HEK293 (cell line): ENCODE measurements around the gene C1QL4.
A peak's percentile ranks its signal among the peaks of the same experiment; 100 is the strongest.

ENCODE experiments used
- CTCF ChIA-PET: fragments of 350-600 bp; formaldehyde crosslinking; extraction: SDS; loops from one replicate; lab custom pipeline; 2021; ENCODE audit warnings: antibody characterized with exemption; lab: Yijun Ruan, JAX
- POLR2A ChIA-PET: fragments of 300-600 bp; formaldehyde crosslinking; extraction: SDS; loops from one replicate; lab custom pipeline; 2020; ENCODE audit warnings: antibody characterized with exemption, inconsistent platforms; lab: Yijun Ruan, JAX
- H3K27ac ChIP-seq: fragments of 200-500 bp; sonication (Bioruptor generic); 2 replicates; pipeline ENCODE4 v1.5.1; 2014; ENCODE audit warnings: low read depth, low read length, control low read depth, inconsistent platforms; ENCODE audit errors: extremely low read depth
- H3K36me3 ChIP-seq, 2 experiments: fragments of 200-500 bp in 1 of 2; sonication (Bioruptor generic) in 1 of 2; 1 replicate in 1 of 2; 2 replicates in 1 of 2; pipeline ENCODE4 v1.5.1; 2014 to 2017; ENCODE audit warnings: inconsistent platforms in 2 of 2, low read length in 2 of 2; ENCODE audit not compliant: control insufficient read depth in 2 of 2, insufficient read depth in 1 of 2
- H3K4me1 ChIP-seq: fragments of 200-500 bp; sonication (Bioruptor generic); 2 replicates; pipeline ENCODE4 v1.5.1; 2014; ENCODE audit warnings: mild to moderate bottlenecking, low read length, inconsistent platforms; ENCODE audit not compliant: control insufficient read depth, insufficient read depth
- H3K4me3 ChIP-seq: 2 replicates; pipeline ENCODE4 v1.5.1; 2011; ENCODE audit warnings: low read depth, mild to moderate bottlenecking, control low read depth, low read length, moderate library complexity
- H3K9me3 ChIP-seq: fragments of 200-500 bp; sonication (Bioruptor generic); 2 replicates; pipeline ENCODE4 v1.5.1; 2014; ENCODE audit warnings: low read depth, low read length, inconsistent platforms; ENCODE audit not compliant: control insufficient read depth, insufficient read depth
- GLIS1 ChIP-seq: fragments of 450-650 bp; formaldehyde crosslinking; IDR thresholded peaks from 2 replicates; pipeline ENCODE4 v1.5.1; 2016; ENCODE audit warnings: missing biosample characterization, missing genetic modification characterization
- GLIS2 ChIP-seq: fragments of 450-650 bp; formaldehyde crosslinking; IDR thresholded peaks from 2 replicates; pipeline ENCODE4 v1.5.1; 2016; ENCODE audit warnings: missing biosample characterization, missing genetic modification characterization
- HOXA7 ChIP-seq: sonication (generic); formaldehyde crosslinking; IDR thresholded peaks from 2 replicates; pipeline ENCODE4 v1.8.1; 2022; ENCODE audit warnings: missing genetic modification reagents, borderline replicate concordance
- KLF1 ChIP-seq: fragments of 450-650 bp; formaldehyde crosslinking; IDR thresholded peaks from 2 replicates; pipeline ENCODE4 v1.5.1; 2016; ENCODE audit warnings: missing biosample characterization, missing genetic modification characterization
- KLF8 ChIP-seq: fragments of 450-650 bp; formaldehyde crosslinking; IDR thresholded peaks from 2 replicates; pipeline ENCODE4 v1.5.1; 2016; ENCODE audit warnings: missing biosample characterization, missing genetic modification characterization
- REST ChIP-seq: fragments of 450-650 bp; formaldehyde crosslinking; IDR thresholded peaks from 2 replicates; pipeline ENCODE4 v1.5.1; 2016; ENCODE audit warnings: missing biosample characterization, missing genetic modification characterization
- SETDB1 ChIP-seq: IDR thresholded peaks from one replicate; pipeline ENCODE4 v1.6.1; 2017; ENCODE audit warnings: mild to moderate bottlenecking, low read length, moderate library complexity, mixed read lengths; ENCODE audit not compliant: insufficient read length
- YY2 ChIP-seq: fragments of 450-650 bp; formaldehyde crosslinking; IDR thresholded peaks from 2 replicates; pipeline ENCODE4 v1.5.1; 2016; ENCODE audit warnings: missing biosample characterization, missing genetic modification characterization
- ZBTB10 ChIP-seq: fragments of 450-650 bp; formaldehyde crosslinking; IDR thresholded peaks from 2 replicates; pipeline ENCODE4 v1.5.1; 2016; ENCODE audit warnings: missing biosample characterization, missing genetic modification characterization
- ZBTB20 ChIP-seq: fragments of 450-650 bp; formaldehyde crosslinking; IDR thresholded peaks from 2 replicates; pipeline ENCODE4 v1.5.1; 2016; ENCODE audit warnings: missing biosample characterization, missing genetic modification characterization
- ZBTB44 ChIP-seq: fragments of 450-650 bp; IDR thresholded peaks from 2 replicates; pipeline ENCODE4 v1.5.1; 2018; ENCODE audit warnings: missing biosample characterization, mild to moderate bottlenecking, missing genetic modification characterization
- ZBTB7A ChIP-seq: fragments of 450-650 bp; formaldehyde crosslinking; IDR thresholded peaks from 2 replicates; pipeline ENCODE4 v1.5.1; 2016; ENCODE audit warnings: low read depth, missing biosample characterization, missing genetic modification characterization
- ZNF157 ChIP-seq: fragments of 450-650 bp; formaldehyde crosslinking; IDR thresholded peaks from 2 replicates; pipeline ENCODE4 v1.5.1; 2016; ENCODE audit warnings: missing biosample characterization, missing genetic modification characterization
- ZNF174 ChIP-seq: fragments of 450-650 bp; formaldehyde crosslinking; IDR thresholded peaks from 2 replicates; pipeline ENCODE4 v1.5.0; 2017; ENCODE audit warnings: missing biosample characterization, mild to moderate bottlenecking, missing genetic modification characterization
- ZNF175 ChIP-seq: fragments of 450-650 bp; formaldehyde crosslinking; IDR thresholded peaks from 2 replicates; pipeline ENCODE4 v1.5.1; 2016; ENCODE audit warnings: missing biosample characterization, missing genetic modification characterization
- ZNF18 ChIP-seq: fragments of 450-650 bp; formaldehyde crosslinking; IDR thresholded peaks from 2 replicates; pipeline ENCODE4 v1.5.1; 2016; ENCODE audit warnings: missing biosample characterization, missing genetic modification characterization
- ZNF223 ChIP-seq: fragments of 450-650 bp; formaldehyde crosslinking; IDR thresholded peaks from 2 replicates; pipeline ENCODE4 v1.5.1; 2016; ENCODE audit warnings: missing biosample characterization, missing genetic modification characterization
- ZNF362 ChIP-seq: fragments of 450-650 bp; formaldehyde crosslinking; IDR thresholded peaks from 2 replicates; pipeline ENCODE4 v1.5.1; 2016; ENCODE audit warnings: missing biosample characterization, missing genetic modification characterization
- ZNF37A ChIP-seq: fragments of 450-650 bp; IDR thresholded peaks from 2 replicates; pipeline ENCODE4 v1.5.1; 2018; ENCODE audit warnings: missing biosample characterization, missing genetic modification characterization
- ZNF473 ChIP-seq: fragments of 450-650 bp; formaldehyde crosslinking; IDR thresholded peaks from 2 replicates; pipeline ENCODE4 v1.5.1; 2017; ENCODE audit warnings: missing biosample characterization, missing genetic modification characterization
- ZNF629 ChIP-seq: fragments of 450-650 bp; formaldehyde crosslinking; IDR thresholded peaks from 2 replicates; pipeline ENCODE4 v1.5.1; 2017; ENCODE audit warnings: missing biosample characterization, missing genetic modification characterization
- ZNF768 ChIP-seq: fragments of 450-650 bp; formaldehyde crosslinking; IDR thresholded peaks from 2 replicates; pipeline ENCODE4 v1.5.1; 2018; ENCODE audit warnings: missing biosample characterization, mild to moderate bottlenecking, missing genetic modification characterization
- ZSCAN23 ChIP-seq: fragments of 450-650 bp; formaldehyde crosslinking; IDR thresholded peaks from 2 replicates; pipeline ENCODE4 v1.5.1; 2016; ENCODE audit warnings: missing biosample characterization, missing genetic modification characterization
- ZSCAN30 ChIP-seq: fragments of 450-650 bp; IDR thresholded peaks from 2 replicates; pipeline ENCODE4 v1.5.1; 2018; ENCODE audit warnings: missing biosample characterization, mild to moderate bottlenecking, missing genetic modification characterization, moderate library complexity

Gene C1QL4

GRCh38 chr12:49346659-49347310 lies 9.8 kb upstream of the C1QL4 start, which contains the start of gene DNAJC22 (continued):
- TF ChIP-seq GLIS2 (tag by site-specific recombination) (peak; percentile 97), ZNF157 (no peak), HOXA7 (CRISPR knock-in tag) (no peak), ZBTB10 (no peak), ZBTB44 (tag by site-specific recombination) (no peak), ZNF18 (tag by site-specific recombination) (no peak), ZNF629 (tag by site-specific recombination) (no peak; the same call in 1 of the 2 replicates), ZBTB7A (tag by site-specific recombination) (no peak; the same call in 1 of the 2 replicates), REST (tag by site-specific recombination) (no peak), SETDB1 (no peak), ZNF768 (tag by site-specific recombination) (no peak), ZNF473 (tag by site-specific recombination) (no peak)
- TF ChIP-seq, all 188 proteins: peak for 28

GRCh38 chr12:49345825-49346658 lies 9.1 kb upstream of the C1QL4 start:
- ChIA-PET CTCF (interaction anchor here (0.5 to 6.0 kb wide), 15 partner anchors 9 to 1540 kb away, joined by 3 to 96 read pairs (median 21); partner anchors contain the start of genes C1QL4, PRPH and TROAP), POLR2A (interaction anchor here (0.6 to 2.9 kb wide), 10 partner anchors 9 to 480 kb away, joined by 3 to 24 read pairs (median 4); partner anchors contain the start of genes C1QL4, SPATS2 and TROAP)
- H3K4me3 ChIP-seq: peak overlapping the region; percentile 31
- H3K9me3 ChIP-seq: no peaks in the 10 kb centered on the region
- peaks cover 21% of the 10 kb centered on the region for H3K4me1 ChIP-seq
- H3K36me3 ChIP-seq: peaks cover 0 to 10% of the 10 kb centered on the region in 2 experiments; a peak in 1 of 3 replicates
- peak overlapping the region; percentile 80; the same call in 1 of the 2 replicates for H3K27ac ChIP-seq
- TF ChIP-seq KLF1 (tag by site-specific recombination): peak; percentile 79
- peak; percentile 12; the same call in 1 of the 2 replicates for TF ChIP-seq ZBTB20 (tag by site-specific recombination)
- TF ChIP-seq GLIS2 (tag by site-specific recombination): peak; percentile 2; the same call in 1 of the 2 replicates
- TF ChIP-seq ZNF175: no peak
- TF ChIP-seq ZSCAN30: no peak
- TF ChIP-seq ZNF174 (tag by site-specific recombination): no peak
- no peak for TF ChIP-seq ZNF223 (tag by site-specific recombination)
- TF ChIP-seq ZNF362 (tag by site-specific recombination): no peak
- TF ChIP-seq YY2 (tag by site-specific recombination): no peak
- TF ChIP-seq ZSCAN23 (tag by site-specific recombination): no peak
- peak; percentile 45; the same call in 1 of the 2 replicates for TF ChIP-seq KLF8 (tag by site-specific recombination)
- no peak; the same call in 1 of the 2 replicates for TF ChIP-seq ZBTB7A (tag by site-specific recombination)
- TF ChIP-seq GLIS1: no peak
- no peak for TF ChIP-seq ZNF37A
